Measurements from ENCODE around the gene METTL21C. TPM values are rescaled to one million over a fixed set of nuclear protein-coding genes. Genes with fewer than 3 reads are reported as not detected.

The METTL21C gene
- total RNA-seq, 2 donors from 2014 or later: not detected

DNA sequence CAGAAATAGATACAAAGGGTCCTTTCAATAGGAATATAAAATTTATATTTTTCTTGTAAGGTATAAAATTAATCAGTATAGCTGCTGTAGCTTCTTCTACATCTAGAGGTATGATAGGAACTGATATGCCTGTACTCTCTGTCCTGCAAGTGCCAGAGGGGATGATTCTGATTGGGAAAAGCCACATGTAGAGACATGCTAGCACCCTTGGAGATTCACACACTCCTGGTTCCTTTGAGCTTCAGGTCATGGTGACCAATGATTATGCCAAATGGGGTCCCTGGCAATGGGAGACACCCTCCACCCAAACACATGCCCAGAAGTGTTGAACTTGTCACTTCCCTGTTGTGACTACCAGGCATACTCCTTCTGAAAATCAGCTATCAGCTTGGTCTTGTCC is 14.7 kb upstream of the METTL21C start:
- H3K36me3 ChIP-seq: no peaks in the 10 kb centered on the region
- no peaks in the 10 kb centered on the region for H3K27me3 ChIP-seq
- no peak overlapping the region for H3K4me3 ChIP-seq
- no peaks in the 10 kb centered on the region for H3K9me3 ChIP-seq
- H3K9ac ChIP-seq (ENCODE audit: low read depth in 2 of 2, low read length in 2 of 2): no peak overlapping the region
- H3K27ac ChIP-seq: no peak overlapping the region
- no peak for DNase-seq
- TF ChIP-seq, protein P1, sequence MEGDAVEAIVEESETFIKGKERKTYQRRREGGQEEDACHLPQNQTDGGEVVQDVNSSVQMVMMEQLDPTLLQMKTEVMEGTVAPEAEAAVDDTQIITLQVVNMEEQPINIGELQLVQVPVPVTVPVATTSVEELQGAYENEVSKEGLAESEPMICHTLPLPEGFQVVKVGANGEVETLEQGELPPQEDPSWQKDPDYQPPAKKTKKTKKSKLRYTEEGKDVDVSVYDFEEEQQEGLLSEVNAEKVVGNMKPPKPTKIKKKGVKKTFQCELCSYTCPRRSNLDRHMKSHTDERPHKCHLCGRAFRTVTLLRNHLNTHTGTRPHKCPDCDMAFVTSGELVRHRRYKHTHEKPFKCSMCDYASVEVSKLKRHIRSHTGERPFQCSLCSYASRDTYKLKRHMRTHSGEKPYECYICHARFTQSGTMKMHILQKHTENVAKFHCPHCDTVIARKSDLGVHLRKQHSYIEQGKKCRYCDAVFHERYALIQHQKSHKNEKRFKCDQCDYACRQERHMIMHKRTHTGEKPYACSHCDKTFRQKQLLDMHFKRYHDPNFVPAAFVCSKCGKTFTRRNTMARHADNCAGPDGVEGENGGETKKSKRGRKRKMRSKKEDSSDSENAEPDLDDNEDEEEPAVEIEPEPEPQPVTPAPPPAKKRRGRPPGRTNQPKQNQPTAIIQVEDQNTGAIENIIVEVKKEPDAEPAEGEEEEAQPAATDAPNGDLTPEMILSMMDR (IDR thresholded peaks at IDR 0.05): no peak
- no peaks in the 10 kb centered on the region for H3K4me1 ChIP-seq
- intact Hi-C loops (cut with DNase I): no loop called here

DNA sequence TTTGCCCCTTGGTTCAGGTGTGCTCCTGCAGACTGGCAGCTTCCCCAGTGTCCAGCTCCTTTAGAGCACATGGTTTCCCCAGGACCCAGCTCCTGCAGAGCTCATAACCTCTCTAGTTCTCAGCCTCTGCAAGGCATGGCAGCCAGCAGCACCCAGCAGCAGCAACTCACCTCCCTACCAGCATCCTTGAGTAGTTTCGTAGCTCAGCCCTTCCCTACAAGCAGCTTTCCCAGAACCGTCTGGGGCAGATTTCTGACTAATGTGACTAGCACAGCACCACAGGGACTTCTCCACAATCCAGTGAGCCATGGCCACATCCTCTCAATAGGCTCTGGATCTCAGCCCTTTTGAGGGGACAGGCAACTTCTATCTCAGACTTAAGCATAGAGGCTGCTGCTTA is 14.1 kb upstream of the METTL21C start:
- Histone ChIP-seq H3K36me3 (no peaks in the 10 kb centered on the region), H3K4me1 (no peaks in the 10 kb centered on the region), H3K9me3 (no peaks in the 10 kb centered on the region), H3K4me3 (no peak overlapping the region), H3K27ac (no peak overlapping the region), H3K27me3 (no peaks in the 10 kb centered on the region), H3K9ac (ENCODE audit: low read depth in 2 of 2, low read length in 2 of 2) (no peak overlapping the region)
- no peak for DNase-seq
- TF ChIP-seq, protein P1 (IDR thresholded peaks at IDR 0.05): no peak
- intact Hi-C loops (cut with DNase I): no loop called here

DNA sequence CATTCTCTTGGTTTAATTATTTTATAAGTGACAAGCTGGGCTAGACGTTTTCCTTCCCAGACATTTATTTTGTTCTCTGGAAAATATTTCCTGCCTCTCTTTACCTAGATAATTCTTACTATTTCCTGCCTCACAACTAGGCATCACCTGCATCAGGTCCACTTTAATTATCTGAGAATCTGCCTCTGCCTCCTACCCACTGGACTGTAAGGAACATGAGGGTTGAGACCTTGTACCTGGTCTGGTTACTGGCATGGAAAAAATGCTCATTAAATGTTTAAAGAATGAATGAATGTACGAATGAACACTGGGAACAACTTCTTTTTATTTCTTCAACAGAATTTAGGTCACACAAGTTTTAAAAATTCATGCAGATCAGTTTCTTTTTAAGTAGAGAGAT is 13.4 kb upstream of the METTL21C start:
- Histone ChIP-seq H3K9me3 (no peaks in the 10 kb centered on the region), H3K27ac (no peak overlapping the region), H3K4me3 (no peak overlapping the region), H3K36me3 (no peaks in the 10 kb centered on the region), H3K9ac (ENCODE audit: low read depth in 2 of 2, low read length in 2 of 2) (no peak overlapping the region), H3K4me1 (no peaks in the 10 kb centered on the region), H3K27me3 (no peaks in the 10 kb centered on the region)
- intact Hi-C loops (cut with DNase I): no loop called here
- TF ChIP-seq, protein P1 (IDR thresholded peaks at IDR 0.05): no peak
- no peak for DNase-seq

DNA sequence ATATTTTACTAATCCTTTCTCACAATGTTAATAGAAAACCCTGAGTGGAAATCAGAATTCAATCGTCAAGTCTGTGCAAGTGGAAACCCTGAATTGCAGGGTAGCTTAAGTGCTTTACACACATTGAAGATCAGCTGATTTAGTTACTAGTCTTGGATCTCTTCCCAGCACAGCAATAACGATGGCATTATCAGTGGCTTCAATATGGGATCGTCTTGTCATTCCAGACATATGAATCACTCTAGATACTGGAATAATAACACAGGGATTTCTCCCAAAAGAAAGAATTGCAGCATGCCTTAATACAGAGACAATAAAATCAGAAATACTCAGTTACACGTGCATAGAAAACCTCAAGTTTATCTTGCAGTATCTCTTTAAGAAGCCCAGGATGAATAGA is 12.6 kb upstream of the METTL21C start:
- Histone ChIP-seq H3K36me3 (no peaks in the 10 kb centered on the region), H3K27ac (no peak overlapping the region), H3K9ac (ENCODE audit: low read depth in 2 of 2, low read length in 2 of 2) (no peak overlapping the region), H3K4me3 (no peak overlapping the region), H3K27me3 (no peaks in the 10 kb centered on the region), H3K9me3 (no peaks in the 10 kb centered on the region), H3K4me1 (no peaks in the 10 kb centered on the region)
- DNase-seq: no peak
- TF ChIP-seq, protein P1 (IDR thresholded peaks at IDR 0.05): no peak
- intact Hi-C loops (cut with DNase I): no loop called here

DNA sequence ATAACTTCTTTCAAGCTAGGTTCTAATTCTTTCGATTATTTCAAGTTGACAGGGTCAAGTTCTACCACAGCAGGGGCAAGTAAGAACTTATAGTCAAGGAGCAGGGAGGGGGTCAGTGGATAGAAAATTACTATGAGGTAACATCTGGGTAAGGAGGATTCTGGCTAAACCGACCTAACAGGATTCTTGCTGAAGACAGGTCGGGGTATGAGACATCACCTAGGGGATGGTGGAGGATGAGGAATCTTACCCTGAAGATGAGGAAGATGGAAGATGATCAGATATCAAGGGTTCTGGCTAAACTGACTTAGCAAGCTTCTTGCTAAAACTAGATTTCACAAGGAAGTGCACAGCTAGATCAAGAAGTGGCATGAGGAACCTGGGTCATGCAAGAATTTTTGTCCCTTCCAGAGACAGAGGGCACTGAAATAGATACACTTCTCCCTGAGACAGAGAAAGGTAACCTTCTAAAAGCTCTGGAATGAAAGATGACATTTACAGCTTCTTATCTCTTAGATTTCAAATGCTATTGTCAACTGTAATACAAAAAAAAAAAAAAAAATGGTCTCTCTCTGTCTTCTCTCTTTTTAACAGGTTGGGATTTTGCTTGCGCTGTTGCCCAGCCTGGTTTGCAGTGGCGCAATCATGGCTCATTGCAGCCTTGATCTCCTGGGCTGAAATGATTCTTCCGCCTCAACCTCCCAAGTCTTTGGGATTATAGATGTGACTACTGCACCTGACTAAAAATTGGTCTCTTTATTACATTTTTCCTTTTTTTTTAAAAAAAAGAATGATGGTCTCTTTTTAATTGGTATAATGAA is 9.6 kb upstream of the METTL21C start:
- Histone ChIP-seq H3K9ac (ENCODE audit: low read depth in 2 of 2, low read length in 2 of 2) (no peak overlapping the region), H3K9me3 (no peaks in the 10 kb centered on the region), H3K4me1 (no peaks in the 10 kb centered on the region), H3K36me3 (no peaks in the 10 kb centered on the region), H3K27ac (no peak overlapping the region), H3K4me3 (no peak overlapping the region), H3K27me3 (no peaks in the 10 kb centered on the region)
- TF ChIP-seq, protein P1 (IDR thresholded peaks at IDR 0.05): no peak
- DNase-seq: no peak
- intact Hi-C loops (cut with DNase I): no loop called here
